Left forelimb (tissue), 1 donor: Measurements from ENCODE around the gene COL6A5.

Experiments used
- DNase-seq: peaks from one replicate; pipeline ENCODE4 v3.0.0-alpha.2; 2018; ENCODE audit warnings: low spot score

Gene COL6A5

GRCh38 chr3:130517602-130518001 is 172.1 kb downstream of the COL6A5 start:
- no peak for DNase-seq

GRCh38 chr3:130519754-130520153 is 174.3 kb downstream of the COL6A5 start:
- no peak for DNase-seq

- DNase-seq: no peak
These were observed 176.9 kb downstream of the COL6A5 start for GRCh38 chr3:130522399-130522798.

GRCh38 chr3:130527426-130527825 is 182.0 kb downstream of the COL6A5 start:
- DNase-seq: no peak

- no peak for DNase-seq
These were observed 182.6 kb downstream of the COL6A5 start for GRCh38 chr3:130528120-130528519.

GRCh38 chr3:130529486-130530215 is 184.2 kb downstream of the COL6A5 start:
- DNase-seq: no peak

- no peak for DNase-seq
These were observed 187.8 kb downstream of the COL6A5 start for GRCh38 chr3:130533247-130533646.
